Measurements from ENCODE around the gene EGR1. TPM values are rescaled to one million over a fixed set of nuclear protein-coding genes. Genes with fewer than 3 reads are reported as not detected.

Gene EGR1
- total and polyA plus RNA-seq, 4 experiments from 2014 or later: 1.1 to 1.4 (median 1.1) TPM; not detected in 1

GRCh38 chr5:138448070-138448469 is 17.2 kb upstream of the EGR1 start:
- Mint-ChIP-seq H3K4me3 (no peak overlapping the region), H3K27ac (no peak overlapping the region), H3K36me3 (no peaks in the 10 kb centered on the region), H3K4me1 (peaks cover 7 to 13% (median 10%) of the 10 kb centered on the region in 4 donors), H3K9me3 (no peaks in the 10 kb centered on the region), H3K27me3 (peaks cover 2 to 4% of the 10 kb centered on the region in 2 donors)
- no peak overlapping the region for H3K27ac ChIP-seq (ENCODE audit: low read depth, low read length)
- no peak overlapping the region for H3K4me3 ChIP-seq (ENCODE audit: low read length in 2 of 2)
- no peaks in the 10 kb centered on the region for H3K9me3 ChIP-seq (ENCODE audit: control insufficient read depth in 1 of 2, low read length in 2 of 2)
- no peaks in the 10 kb centered on the region for H3K27me3 ChIP-seq (ENCODE audit: insufficient read depth, low read length)
- H3K36me3 ChIP-seq (ENCODE audit: insufficient read depth, low read length): no peaks in the 10 kb centered on the region
- intact Hi-C loops (cut with micrococcal nuclease): no loop called here
- ChIA-PET POLR2A (ENCODE audit: partially characterized antibody) (interaction anchor here (0.8 to 3.4 kb wide), 2 partner anchors 17 to 55 kb away, joined by 3 to 16 read pairs; partner anchors contain the start of gene EGR1), CTCF (ENCODE audit: partially characterized antibody) (interaction anchor here (1.0 to 21.4 kb wide), 9 partner anchors 9 to 96 kb away, joined by 3 to 507 read pairs (median 11); partner anchors contain the start of gene EGR1)
- DNase-seq: no peak
- H3K4me1 ChIP-seq (ENCODE audit: insufficient read depth, low read length): peaks cover 8% of the 10 kb centered on the region

- peaks cover 7 to 13% (median 10%) of the 10 kb centered on the region in 4 donors for H3K4me1 Mint-ChIP-seq
- DNase-seq: peak in 1 of 5 donors; percentile 30
- CTCF ChIA-PET (ENCODE audit: partially characterized antibody): interaction anchor here (0.7 to 21.4 kb wide), 21 partner anchors 8 to 814 kb away, joined by 3 to 507 read pairs (median 4); partner anchors contain the start of genes EGR1 and REEP2
Measured at GRCh38 chr5:138448481-138449398, 16.5 kb upstream of the EGR1 start.

GRCh38 chr5:138449501-138450239 is 15.6 kb upstream of the EGR1 start:
- intact Hi-C loops (cut with micrococcal nuclease): loop anchor here (1.0 to 2.0 kb wide), 4 partner anchors 15 to 813 kb away; no protein-coding TSS in a partner anchor
- peak; percentile 59 to 71 (median 63) for DNase-seq
- Histone ChIP-seq H3K27me3 (ENCODE audit: insufficient read depth, low read length) (no peaks in the 10 kb centered on the region), H3K9me3 (ENCODE audit: control insufficient read depth in 1 of 2, low read length in 2 of 2) (no peaks in the 10 kb centered on the region), H3K4me3 (ENCODE audit: low read length in 2 of 2) (no peak overlapping the region), H3K36me3 (ENCODE audit: insufficient read depth, low read length) (no peaks in the 10 kb centered on the region), H3K27ac (ENCODE audit: low read depth, low read length) (no peak overlapping the region), H3K4me1 (ENCODE audit: insufficient read depth, low read length) (peaks cover 8% of the 10 kb centered on the region)
- peak overlapping the region in 5 of 7 donors; percentile 42 to 81 (median 73) for H3K27ac Mint-ChIP-seq
- H3K36me3 Mint-ChIP-seq: no peaks in the 10 kb centered on the region
- H3K27me3 Mint-ChIP-seq: peaks cover 2 to 4% of the 10 kb centered on the region in 2 donors
- H3K9me3 Mint-ChIP-seq: no peaks in the 10 kb centered on the region
- H3K4me3 Mint-ChIP-seq: peak overlapping the region in 4 of 8 donors; percentile 9 to 69 (median 44)
- ChIA-PET POLR2A (ENCODE audit: partially characterized antibody) (interaction anchor here (0.6 to 3.4 kb wide), 4 partner anchors 12 to 563 kb away, joined by 3 to 16 read pairs (median 6); partner anchors contain the start of genes EGR1 and REEP2), CTCF (ENCODE audit: partially characterized antibody) (interaction anchor here (0.7 to 21.4 kb wide), 34 partner anchors 10 to 1682 kb away, joined by 3 to 507 read pairs (median 4); partner anchors contain the start of genes EGR1, KIF20A and REEP2)
- peaks cover 7 to 13% (median 10%) of the 10 kb centered on the region in 4 donors for H3K4me1 Mint-ChIP-seq

More at GRCh38 chr5:138448481-138449398, 16.5 kb upstream of the EGR1 start:
- no peaks in the 10 kb centered on the region for H3K9me3 ChIP-seq (ENCODE audit: control insufficient read depth in 1 of 2, low read length in 2 of 2)
- Mint-ChIP-seq H3K9me3 (no peaks in the 10 kb centered on the region), H3K27ac (peak overlapping the region in 1 of 7 donors; percentile 68), H3K27me3 (peaks cover 2 to 4% of the 10 kb centered on the region in 2 donors), H3K4me3 (no peak overlapping the region), H3K36me3 (no peaks in the 10 kb centered on the region)
- intact Hi-C loops (cut with micrococcal nuclease): no loop called here
- H3K27me3 ChIP-seq (ENCODE audit: insufficient read depth, low read length): no peaks in the 10 kb centered on the region
- H3K27ac ChIP-seq (ENCODE audit: low read depth, low read length): no peak overlapping the region
- POLR2A ChIA-PET (ENCODE audit: partially characterized antibody): interaction anchor here (1.6 to 3.4 kb wide), 3 partner anchors 11 to 55 kb away, joined by 6 to 16 read pairs (median 7); partner anchors contain the start of genes EGR1 and REEP2
- H3K4me1 ChIP-seq (ENCODE audit: insufficient read depth, low read length): peaks cover 8% of the 10 kb centered on the region
- no peaks in the 10 kb centered on the region for H3K36me3 ChIP-seq (ENCODE audit: insufficient read depth, low read length)
- no peak overlapping the region for H3K4me3 ChIP-seq (ENCODE audit: low read length in 2 of 2)

- Histone ChIP-seq H3K27me3 (ENCODE audit: insufficient read depth, low read length) (no peaks in the 10 kb centered on the region), H3K4me3 (ENCODE audit: low read length in 2 of 2) (no peak overlapping the region), H3K27ac (ENCODE audit: low read depth, low read length) (no peak overlapping the region), H3K36me3 (ENCODE audit: insufficient read depth, low read length) (no peaks in the 10 kb centered on the region), H3K4me1 (ENCODE audit: insufficient read depth, low read length) (peaks cover 8% of the 10 kb centered on the region), H3K9me3 (ENCODE audit: control insufficient read depth in 1 of 2, low read length in 2 of 2) (no peaks in the 10 kb centered on the region)
- intact Hi-C loops (cut with micrococcal nuclease): loop anchor here (1.0 to 2.0 kb wide), 4 partner anchors 13 to 812 kb away; no protein-coding TSS in a partner anchor
- H3K27ac Mint-ChIP-seq: no peak overlapping the region
- H3K27me3 Mint-ChIP-seq: peaks cover 2 to 4% of the 10 kb centered on the region in 2 donors
- CTCF ChIA-PET (ENCODE audit: partially characterized antibody): interaction anchor here (0.6 to 21.4 kb wide), 19 partner anchors 9 to 956 kb away, joined by 3 to 507 read pairs (median 5); partner anchors contain the start of genes EGR1 and REEP2
- POLR2A ChIA-PET (ENCODE audit: partially characterized antibody): no interaction called here
- peak in 1 of 5 donors; percentile 19 for DNase-seq
- no peaks in the 10 kb centered on the region for H3K9me3 Mint-ChIP-seq
- peaks cover 7 to 16% (median 10%) of the 10 kb centered on the region in 4 donors for H3K4me1 Mint-ChIP-seq
- no peaks in the 10 kb centered on the region for H3K36me3 Mint-ChIP-seq
- H3K4me3 Mint-ChIP-seq: no peak overlapping the region
Measured at GRCh38 chr5:138450971-138451370, 14.3 kb upstream of the EGR1 start.

GRCh38 chr5:138452720-138453119 is 12.6 kb upstream of the EGR1 start:
- Histone ChIP-seq H3K4me1 (ENCODE audit: insufficient read depth, low read length) (peaks cover 10% of the 10 kb centered on the region), H3K36me3 (ENCODE audit: insufficient read depth, low read length) (no peaks in the 10 kb centered on the region), H3K9me3 (ENCODE audit: control insufficient read depth in 1 of 2, low read length in 2 of 2) (no peaks in the 10 kb centered on the region), H3K4me3 (ENCODE audit: low read length in 2 of 2) (no peak overlapping the region), H3K27ac (ENCODE audit: low read depth, low read length) (no peak overlapping the region), H3K27me3 (ENCODE audit: insufficient read depth, low read length) (no peaks in the 10 kb centered on the region)
- ChIA-PET POLR2A (ENCODE audit: partially characterized antibody) (no interaction called here), CTCF (ENCODE audit: partially characterized antibody) (interaction anchor here (0.6 to 21.4 kb wide), 4 partner anchors 7 to 700 kb away, joined by 3 to 507 read pairs (median 42); partner anchors contain the start of gene EGR1)
- Mint-ChIP-seq H3K4me3 (no peak overlapping the region), H3K27me3 (peaks cover 2 to 4% of the 10 kb centered on the region in 2 donors), H3K27ac (no peak overlapping the region), H3K36me3 (no peaks in the 10 kb centered on the region), H3K4me1 (peaks cover 7 to 19% (median 11%) of the 10 kb centered on the region in 4 donors), H3K9me3 (no peaks in the 10 kb centered on the region)
- DNase-seq: no peak
- intact Hi-C loops (cut with micrococcal nuclease): no loop called here

- CTCF ChIA-PET (ENCODE audit: partially characterized antibody): interaction anchor here (21.4 kb wide), 1 partner anchor 45 kb away, joined by 507 read pairs; no protein-coding TSS in a partner anchor
- no peak overlapping the region for H3K4me3 ChIP-seq (ENCODE audit: low read length in 2 of 2)
- no peaks in the 10 kb centered on the region for H3K36me3 Mint-ChIP-seq
- H3K4me3 Mint-ChIP-seq: no peak overlapping the region
- H3K27ac Mint-ChIP-seq: peak overlapping the region in 2 of 7 donors; percentile 25 to 53
- no peak for DNase-seq
- H3K27me3 Mint-ChIP-seq: peaks cover 2 to 4% of the 10 kb centered on the region in 2 donors
- no peaks in the 10 kb centered on the region for H3K36me3 ChIP-seq (ENCODE audit: insufficient read depth, low read length)
- H3K9me3 ChIP-seq (ENCODE audit: control insufficient read depth in 1 of 2, low read length in 2 of 2): no peaks in the 10 kb centered on the region
- intact Hi-C loops (cut with micrococcal nuclease): no loop called here
- H3K4me1 ChIP-seq (ENCODE audit: insufficient read depth, low read length): peaks cover 19% of the 10 kb centered on the region
- no peak overlapping the region for H3K27ac ChIP-seq (ENCODE audit: low read depth, low read length)
- peaks cover 7 to 27% (median 16%) of the 10 kb centered on the region in 4 donors for H3K4me1 Mint-ChIP-seq
- no peaks in the 10 kb centered on the region for H3K27me3 ChIP-seq (ENCODE audit: insufficient read depth, low read length)
- POLR2A ChIA-PET (ENCODE audit: partially characterized antibody): interaction anchor here (1.2 to 1.6 kb wide), 2 partner anchors 12 to 49 kb away, joined by 3 to 7 read pairs; partner anchors contain the start of gene EGR1
- H3K9me3 Mint-ChIP-seq: no peaks in the 10 kb centered on the region
Measured at GRCh38 chr5:138453590-138453989, 11.7 kb upstream of the EGR1 start.
